GM23338 (cell line): ENCODE results near the gene CEACAM19. TPM values are rescaled to one million over a fixed set of nuclear protein-coding genes. Genes with fewer than 3 reads are reported as not detected.

Experiments used
- ATAC-seq: fragments of 200-7000 bp; cut with Tn5 transposase; 3 replicates; pipeline ENCODE4 v1.9.1; 2020
- DNase-seq: peaks from one replicate; pipeline ENCODE4 v3.0.0-alpha.2; 2015; ENCODE audit warnings: low spot score
- H2AFZ ChIP-seq: fragments of 200-600 bp; sonication (generic); 2 replicates; pipeline ENCODE4 v1.8.0; 2016; ENCODE audit warnings: antibody characterized with exemption, mild to moderate bottlenecking, moderate library complexity
- H3F3A ChIP-seq: fragments of 200-600 bp; sonication (generic); replicated peaks from 2 replicates; pipeline ENCODE4 v1.8.0; 2017; ENCODE audit warnings: antibody characterized with exemption, mixed run types, low read depth
- H3K27ac ChIP-seq: fragments of 200-600 bp; sonication (generic); 2 replicates; pipeline ENCODE4 v1.6.1; 2016; ENCODE audit warnings: low read depth
- H3K27me3 ChIP-seq: fragments of 200-600 bp; sonication (generic); 2 replicates; pipeline ENCODE4 v1.8.0; 2016; ENCODE audit warnings: mild to moderate bottlenecking, mixed run types, moderate library complexity; ENCODE audit not compliant: insufficient read depth
- H3K36me3 ChIP-seq: fragments of 200-600 bp; sonication (generic); 2 replicates; pipeline ENCODE4 v1.8.0; 2016; ENCODE audit warnings: mild to moderate bottlenecking; ENCODE audit not compliant: insufficient read depth
- H3K4me1 ChIP-seq: fragments of 200-600 bp; sonication (generic); 2 replicates; pipeline ENCODE4 v1.8.0; 2016; ENCODE audit warnings: mild to moderate bottlenecking, moderate library complexity; ENCODE audit not compliant: insufficient read depth
- H3K4me2 ChIP-seq: fragments of 200-600 bp; sonication (generic); 2 replicates; pipeline ENCODE4 v1.7.1; 2017; ENCODE audit warnings: mixed run types
- H3K4me3 ChIP-seq: fragments of 200-600 bp; sonication (generic); 2 replicates; pipeline ENCODE4 v1.6.1; 2016; ENCODE audit warnings: mixed run types
- H3K79me2 ChIP-seq: fragments of 200-600 bp; sonication (generic); replicated peaks from 2 replicates; pipeline ENCODE4 v1.8.0; 2017; ENCODE audit warnings: mild to moderate bottlenecking; ENCODE audit not compliant: insufficient read depth
- H3K9me2 ChIP-seq: fragments of 200-600 bp; sonication (generic); 2 replicates; pipeline ENCODE4 v1.8.0; 2017; ENCODE audit not compliant: insufficient read depth
- H4K20me1 ChIP-seq: fragments of 200-600 bp; sonication (generic); replicated peaks from 2 replicates; pipeline ENCODE4 v1.8.0; 2017; ENCODE audit warnings: mild to moderate bottlenecking; ENCODE audit not compliant: insufficient read depth
- H3K27ac Mint-ChIP-seq: 2 replicates; pipeline ENCODE4 v1.8.0; 2020; ENCODE audit warnings: inconsistent platforms, mild to moderate bottlenecking, moderate library complexity, mixed read lengths
- H3K27me3 Mint-ChIP-seq: 3 replicates; pipeline ENCODE4 v1.8.0; 2022; ENCODE audit warnings: low read depth, mild to moderate bottlenecking, moderate library complexity, mixed read lengths, inconsistent platforms; ENCODE audit not compliant: insufficient read depth, poor library complexity
- H3K36me3 Mint-ChIP-seq: 3 replicates; pipeline ENCODE4 v1.8.0; 2021; ENCODE audit warnings: low read depth, mild to moderate bottlenecking, inconsistent platforms, moderate library complexity, mixed read lengths
- H3K4me1 Mint-ChIP-seq: 3 replicates; pipeline ENCODE4 v1.8.0; 2020; ENCODE audit warnings: mild to moderate bottlenecking, inconsistent platforms, mixed read lengths
- H3K4me3 Mint-ChIP-seq: 3 replicates; pipeline ENCODE4 v1.8.0; 2021; ENCODE audit warnings: moderate library complexity, mild to moderate bottlenecking, inconsistent platforms, mixed read lengths
- H3K9me3 Mint-ChIP-seq: 3 replicates; pipeline ENCODE4 v1.8.0; 2020; ENCODE audit warnings: moderate library complexity, mild to moderate bottlenecking, inconsistent platforms, mixed read lengths
- CREB1 ChIP-seq: fragments of 250-450 bp; sonication (Bioruptor Pico); IDR thresholded peaks from 2 replicates; pipeline ENCODE4 v1.5.0; 2020; ENCODE audit warnings: low read depth, mild to moderate bottlenecking, moderate library complexity
- CTCF ChIP-seq, 2 experiments: fragments of 200-600 bp in 1 of 2; sonication (generic) in 1 of 2; conservative IDR thresholded peaks; 2 replicates each; pipeline versions ENCODE4 v1.5.1 to v1.6.1; 2016 to 2017; ENCODE audit warnings: antibody characterized with exemption in 2 of 2, low read depth in 2 of 2, mild to moderate bottlenecking in 2 of 2, moderate library complexity in 1 of 2
- ETS1 ChIP-seq: IDR thresholded peaks from 2 replicates; pipeline ENCODE4 v1.6.1; 2016; ENCODE audit warnings: antibody characterized with exemption
- EZH2phosphoT487 ChIP-seq: fragments of 200-600 bp; sonication (generic); IDR thresholded peaks from one replicate; pipeline ENCODE4 v1.8.1; 2018; ENCODE audit warnings: antibody characterized with exemption; ENCODE audit not compliant: unreplicated experiment
- POLR2AphosphoS5 ChIP-seq: IDR thresholded peaks from 2 replicates; pipeline ENCODE4 v1.6.1; 2016; ENCODE audit warnings: antibody characterized with exemption, low read depth
- REST ChIP-seq: IDR thresholded peaks from one replicate; pipeline ENCODE4 v1.6.1; 2018; ENCODE audit warnings: antibody characterized with exemption; ENCODE audit not compliant: unreplicated experiment
- STAT1 ChIP-seq: IDR thresholded peaks from one replicate; pipeline ENCODE4 v1.6.1; 2016; ENCODE audit warnings: antibody characterized with exemption; ENCODE audit not compliant: unreplicated experiment
- ZNF114 ChIP-seq: fragments of 250-450 bp; sonication (Bioruptor Pico); IDR thresholded peaks from 2 replicates; pipeline ENCODE4 v1.5.0; 2020; ENCODE audit warnings: mild to moderate bottlenecking, moderate library complexity
- polyA plus RNA-seq: library from polyadenylated mRNA; unstranded; fragments of >200 nt; fragmentation: Nextera tagmentation; extraction: Ambion mirVana; gene quantifications from 2 replicates; pipeline ENCODE4 v1.2.1, GENCODE V29; 2016
- total RNA-seq: library from RNA; depleted of rRNA; stranded (reverse); fragments of >200 nt; shearing (Covaris generic); gene quantifications from 2 replicates; pipeline ENCODE4 v1.2.3, GENCODE V29; 2014

The CEACAM19 gene
- total and polyA plus RNA-seq, 2 experiments from 2014 or later: 0.38 to 0.76 TPM

GRCh38 chr19:44677019-44677811 lies 5.9 kb downstream of the CEACAM19 start:
- ATAC-seq (peak; percentile 86), DNase-seq (peak; percentile 76)
- Histone ChIP-seq H4K20me1 (no peaks in the 10 kb centered on the region), H3K4me1 (no peaks in the 10 kb centered on the region), H3K79me2 (no peaks in the 10 kb centered on the region), H3K4me2 (no peak overlapping the region), H3K4me3 (no peak overlapping the region), H3K36me3 (no peaks in the 10 kb centered on the region), H3K27ac (peak overlapping the region; percentile 16; the same call in 1 of the 2 replicates), H2AFZ (0 out of 2 replicates have a peak overlapping the region, but pooled peaks have one; percentile 48), H3K27me3 (no peaks in the 10 kb centered on the region), H3K9me2 (no peaks in the 10 kb centered on the region), H3F3A (no peaks in the 10 kb centered on the region)
- no peaks in the 10 kb centered on the region; the same call in 2 of the 3 replicates for H3K9me3 Mint-ChIP-seq
- TF ChIP-seq POLR2AphosphoS5 (peak; percentile 38; the same call in 1 of the 2 replicates), ZNF114 (no peak)
- peaks cover 2% of the 10 kb centered on the region; the same call in 2 of the 3 replicates for H3K4me1 Mint-ChIP-seq
- 0 out of 3 replicates have a peak, but pooled peaks cover 3% of the 10 kb centered on the region for H3K36me3 Mint-ChIP-seq
- no peak overlapping the region for H3K4me3 Mint-ChIP-seq
- H3K27ac Mint-ChIP-seq: no peak overlapping the region; the same call in 1 of the 2 replicates
- H3K27me3 Mint-ChIP-seq: peaks cover 5% of the 10 kb centered on the region

DNA sequence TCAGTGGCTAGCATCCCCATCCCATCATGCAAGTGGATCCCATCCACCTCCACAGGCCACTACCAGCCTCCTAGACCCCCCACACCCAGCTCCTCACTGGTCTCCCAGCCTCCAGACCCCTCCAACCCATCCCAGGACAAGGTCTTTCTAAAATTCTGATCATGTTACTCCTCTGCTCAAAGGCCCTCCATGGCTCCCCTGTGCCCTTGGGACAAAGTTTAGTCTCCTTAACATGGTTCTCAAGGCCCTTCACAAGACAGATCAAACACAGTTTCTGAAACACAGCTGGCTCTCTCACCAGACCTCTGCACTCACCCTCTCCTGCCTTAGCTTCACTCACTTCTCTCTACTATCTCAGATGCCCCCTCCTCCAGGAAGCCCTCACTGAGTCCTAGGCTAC lies 9.3 kb downstream of the CEACAM19 start:
- Histone ChIP-seq H3K27ac (no peak overlapping the region), H3K4me3 (no peak overlapping the region), H2AFZ (no peak overlapping the region), H3K36me3 (no peaks in the 10 kb centered on the region), H3K4me2 (no peak overlapping the region), H3K79me2 (no peaks in the 10 kb centered on the region), H3K27me3 (no peaks in the 10 kb centered on the region), H3F3A (no peaks in the 10 kb centered on the region), H3K4me1 (no peaks in the 10 kb centered on the region), H4K20me1 (no peaks in the 10 kb centered on the region), H3K9me2 (no peaks in the 10 kb centered on the region)
- Mint-ChIP-seq H3K4me1 (peaks cover 7% of the 10 kb centered on the region; the same call in 2 of the 3 replicates), H3K36me3 (0 out of 3 replicates have a peak, but pooled peaks cover 3% of the 10 kb centered on the region), H3K4me3 (no peak overlapping the region), H3K9me3 (no peaks in the 10 kb centered on the region), H3K27me3 (peaks cover 7% of the 10 kb centered on the region), H3K27ac (no peak overlapping the region)
- DNase-seq: no peak
- no peak for TF ChIP-seq EZH2phosphoT487
- no peak for ATAC-seq

DNA sequence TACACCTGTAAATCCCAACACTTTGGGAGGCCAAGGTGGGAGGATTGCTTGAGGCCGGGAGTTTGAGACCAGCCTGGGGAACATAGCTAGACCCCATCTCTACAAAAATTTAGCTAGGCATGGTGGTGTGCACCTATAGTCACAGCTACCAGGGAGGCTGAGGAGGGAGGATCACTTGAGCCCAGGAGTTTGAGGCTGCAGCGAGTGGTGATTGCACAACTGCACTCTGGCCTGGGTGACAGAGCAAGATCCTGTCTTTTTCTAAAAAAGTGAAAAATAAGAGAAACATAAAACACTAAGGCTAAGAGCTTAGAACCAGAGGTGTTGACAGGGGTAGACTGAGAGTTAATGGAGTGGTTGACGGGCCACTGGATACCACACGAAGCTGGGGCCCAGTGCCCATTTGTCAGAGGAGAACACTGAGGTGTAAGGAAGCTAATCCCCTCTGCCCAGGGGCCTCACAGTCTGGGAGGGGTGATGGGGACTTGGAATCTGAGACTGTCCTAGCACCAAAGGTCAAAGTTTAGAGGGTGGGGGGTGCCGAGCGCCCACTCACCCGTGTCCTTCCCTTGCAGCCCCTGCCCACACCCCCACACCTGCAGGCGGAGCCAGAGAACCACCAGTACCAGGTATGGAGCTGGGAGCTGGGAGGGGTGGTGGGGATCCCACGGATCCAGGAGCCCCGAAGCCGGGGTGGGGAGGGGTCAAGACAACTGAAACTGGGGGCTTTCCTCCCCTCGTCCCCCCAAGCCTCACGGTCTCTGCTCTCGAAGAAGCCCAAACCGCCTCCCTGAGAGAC lies 10.9 kb downstream of the CEACAM19 start:
- no peak overlapping the region for H2AFZ ChIP-seq
- no peaks in the 10 kb centered on the region for H3K36me3 Mint-ChIP-seq
- no peak overlapping the region for H3K4me3 ChIP-seq
- H3K27ac Mint-ChIP-seq: no peak overlapping the region
- H3K4me1 ChIP-seq: no peaks in the 10 kb centered on the region
- H4K20me1 ChIP-seq: no peaks in the 10 kb centered on the region
- no peaks in the 10 kb centered on the region for H3F3A ChIP-seq
- no peak overlapping the region; the same call in 2 of the 3 replicates for H3K4me3 Mint-ChIP-seq
- ATAC-seq (no peak), DNase-seq (no peak)
- peaks cover 5% of the 10 kb centered on the region; the same call in 2 of the 3 replicates for H3K4me1 Mint-ChIP-seq
- no peaks in the 10 kb centered on the region for H3K9me3 Mint-ChIP-seq
- no peaks in the 10 kb centered on the region for H3K9me2 ChIP-seq
- H3K36me3 ChIP-seq: no peaks in the 10 kb centered on the region
- no peaks in the 10 kb centered on the region for H3K27me3 ChIP-seq
- H3K4me2 ChIP-seq: no peak overlapping the region
- no peak overlapping the region for H3K27ac ChIP-seq
- peaks cover 7% of the 10 kb centered on the region for H3K27me3 Mint-ChIP-seq
- TF ChIP-seq REST (no peak), POLR2AphosphoS5 (no peak), CTCF (conservative IDR thresholded peaks at IDR 0.05; ENCODE audit: low read depth in 2 of 2) (peak in 1 of 2 experiments; percentile 41; a peak in 2 of 4 replicates), ETS1 (no peak), CREB1 (CRISPR knock-in tag) (no peak), STAT1 (no peak)
- H3K79me2 ChIP-seq: no peaks in the 10 kb centered on the region
